ENCODE data around the gene NCKAP5L. TPM values are rescaled to one million over a fixed set of nuclear protein-coding genes. Genes with fewer than 3 reads are reported as not detected.

Gene NCKAP5L
- total RNA-seq, 1 donor, result 40.5 TPM

DNA sequence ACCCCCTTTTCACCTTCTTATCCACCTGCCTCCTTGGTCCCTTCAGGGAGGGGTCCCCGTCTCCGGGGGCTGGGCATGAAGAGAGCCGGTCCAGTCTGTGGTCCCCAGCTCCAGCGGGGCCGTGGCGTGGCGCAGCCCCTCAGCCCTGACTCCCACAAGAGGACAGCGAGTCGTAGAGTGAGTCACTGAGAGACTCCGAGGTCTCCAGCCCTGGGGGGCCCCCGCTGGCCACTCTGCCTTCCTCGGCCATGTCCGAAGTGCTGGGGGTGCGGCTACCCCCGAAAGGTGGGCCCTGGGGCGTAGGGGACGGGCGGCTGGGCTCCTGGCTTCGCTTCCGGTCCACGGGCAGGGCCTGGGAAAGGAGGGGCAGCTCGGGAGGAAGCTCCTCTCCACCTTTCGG lies 36.5 kb downstream of the NCKAP5L start:
- Histone ChIP-seq H3K79me2 (ENCODE audit: insufficient read depth, low read length) (no peaks in the 10 kb centered on the region), H4K20me1 (ENCODE audit: insufficient read depth, low read length) (no peaks in the 10 kb centered on the region), H3K27ac (ENCODE audit: low read depth, low read length) (no peak overlapping the region), H3K4me1 (ENCODE audit: insufficient read depth, low read length) (no peaks in the 10 kb centered on the region), H3K4me2 (ENCODE audit: insufficient read depth, low read length) (no peak overlapping the region), H3K4me3 (ENCODE audit: insufficient read depth, low read length) (no peak overlapping the region), H3K27me3 (ENCODE audit: insufficient read depth, low read length) (no peaks in the 10 kb centered on the region), H2AFZ (ENCODE audit: low read length) (no peak overlapping the region), H3K9me3 (ENCODE audit: low read depth, low read length) (no peaks in the 10 kb centered on the region), H3K36me3 (ENCODE audit: insufficient read depth, low read length) (peaks cover 26% of the 10 kb centered on the region)
- TF ChIP-seq, protein P1, sequence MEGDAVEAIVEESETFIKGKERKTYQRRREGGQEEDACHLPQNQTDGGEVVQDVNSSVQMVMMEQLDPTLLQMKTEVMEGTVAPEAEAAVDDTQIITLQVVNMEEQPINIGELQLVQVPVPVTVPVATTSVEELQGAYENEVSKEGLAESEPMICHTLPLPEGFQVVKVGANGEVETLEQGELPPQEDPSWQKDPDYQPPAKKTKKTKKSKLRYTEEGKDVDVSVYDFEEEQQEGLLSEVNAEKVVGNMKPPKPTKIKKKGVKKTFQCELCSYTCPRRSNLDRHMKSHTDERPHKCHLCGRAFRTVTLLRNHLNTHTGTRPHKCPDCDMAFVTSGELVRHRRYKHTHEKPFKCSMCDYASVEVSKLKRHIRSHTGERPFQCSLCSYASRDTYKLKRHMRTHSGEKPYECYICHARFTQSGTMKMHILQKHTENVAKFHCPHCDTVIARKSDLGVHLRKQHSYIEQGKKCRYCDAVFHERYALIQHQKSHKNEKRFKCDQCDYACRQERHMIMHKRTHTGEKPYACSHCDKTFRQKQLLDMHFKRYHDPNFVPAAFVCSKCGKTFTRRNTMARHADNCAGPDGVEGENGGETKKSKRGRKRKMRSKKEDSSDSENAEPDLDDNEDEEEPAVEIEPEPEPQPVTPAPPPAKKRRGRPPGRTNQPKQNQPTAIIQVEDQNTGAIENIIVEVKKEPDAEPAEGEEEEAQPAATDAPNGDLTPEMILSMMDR (IDR thresholded peaks at IDR 0.05; ENCODE audit: extremely low read depth, low read depth, low read length), result no peak
- DNase-seq (ENCODE audit: insufficient read length, low spot score, missing footprints), result peak; percentile 38

DNA sequence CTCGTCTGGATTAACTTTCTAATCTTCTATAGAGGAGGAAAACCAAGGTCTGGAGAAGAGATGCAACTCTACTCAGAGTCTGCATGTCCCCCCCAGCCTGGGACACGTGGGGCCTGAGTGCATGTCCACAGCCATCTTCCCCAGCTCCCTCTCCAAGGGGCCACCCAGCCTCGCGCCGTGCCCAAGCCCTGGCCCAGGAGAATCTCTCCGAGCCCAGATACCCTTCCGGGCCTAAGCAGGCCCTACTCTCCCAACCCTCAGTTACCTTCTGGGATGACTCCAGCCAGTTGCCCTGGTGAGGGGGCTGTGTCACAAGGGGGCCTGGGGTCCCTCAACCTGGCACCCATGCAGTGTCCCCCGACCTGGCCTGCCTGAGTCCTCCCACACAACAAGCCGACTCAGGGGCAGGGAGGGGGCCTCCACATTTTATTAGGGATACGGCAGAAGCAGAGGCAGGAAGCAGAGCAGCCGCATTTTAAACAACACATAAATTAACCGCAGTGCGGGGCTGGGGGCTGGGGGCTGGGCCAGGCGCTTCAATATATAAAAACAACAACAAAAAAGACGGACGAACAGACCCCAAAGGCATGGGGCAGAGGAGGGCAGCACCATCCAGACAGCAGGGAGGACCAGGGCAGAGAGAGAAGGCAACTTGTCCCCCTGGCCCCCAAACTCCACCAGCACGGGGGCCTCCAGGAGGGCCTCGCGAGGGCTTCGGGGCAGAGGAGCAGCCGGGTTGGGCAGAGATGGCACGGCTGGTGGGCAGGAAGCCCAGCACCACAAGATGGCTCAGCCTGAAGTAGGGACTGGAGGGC lies 37.3 kb downstream of the NCKAP5L start:
- Histone ChIP-seq H3K27ac (ENCODE audit: low read depth, low read length) (no peak overlapping the region), H3K27me3 (ENCODE audit: insufficient read depth, low read length) (no peaks in the 10 kb centered on the region), H3K4me1 (ENCODE audit: insufficient read depth, low read length) (no peaks in the 10 kb centered on the region), H3K4me2 (ENCODE audit: insufficient read depth, low read length) (no peak overlapping the region), H3K9me3 (ENCODE audit: low read depth, low read length) (no peaks in the 10 kb centered on the region), H3K4me3 (ENCODE audit: insufficient read depth, low read length) (no peak overlapping the region), H3K36me3 (ENCODE audit: insufficient read depth, low read length) (peaks cover 23% of the 10 kb centered on the region), H3K79me2 (ENCODE audit: insufficient read depth, low read length) (no peaks in the 10 kb centered on the region), H4K20me1 (ENCODE audit: insufficient read depth, low read length) (no peaks in the 10 kb centered on the region), H2AFZ (ENCODE audit: low read length) (no peak overlapping the region)
- DNase-seq (ENCODE audit: insufficient read length, low spot score, missing footprints), result peak; percentile 49
- TF ChIP-seq, protein P1 (IDR thresholded peaks at IDR 0.05; ENCODE audit: extremely low read depth, low read depth, low read length), result no peak

DNA sequence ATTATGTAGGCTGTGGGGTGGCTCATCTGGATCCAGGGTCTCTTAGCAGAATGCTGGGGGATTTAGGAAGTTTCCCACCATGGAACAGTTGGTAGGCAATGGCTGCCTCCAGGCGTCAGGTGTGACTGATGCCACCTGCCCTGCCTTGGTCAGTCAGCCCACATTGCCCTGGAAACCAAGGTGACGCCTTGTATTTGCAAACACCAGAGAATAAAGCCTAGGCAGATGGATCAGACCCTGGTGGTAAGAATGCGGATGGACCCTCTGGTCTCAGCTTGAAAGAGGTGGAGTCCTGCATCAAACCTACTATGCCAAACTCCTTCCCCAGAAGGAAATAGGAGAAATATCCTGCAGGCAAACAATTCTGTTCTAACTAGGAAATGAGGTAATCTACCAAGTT lies 38.2 kb downstream of the NCKAP5L start:
- Histone ChIP-seq H3K27me3 (ENCODE audit: insufficient read depth, low read length) (no peaks in the 10 kb centered on the region), H3K27ac (ENCODE audit: low read depth, low read length) (no peak overlapping the region), H3K4me1 (ENCODE audit: insufficient read depth, low read length) (no peaks in the 10 kb centered on the region), H3K4me2 (ENCODE audit: insufficient read depth, low read length) (no peak overlapping the region), H3K4me3 (ENCODE audit: insufficient read depth, low read length) (no peak overlapping the region), H3K9me3 (ENCODE audit: low read depth, low read length) (no peaks in the 10 kb centered on the region), H4K20me1 (ENCODE audit: insufficient read depth, low read length) (no peaks in the 10 kb centered on the region), H3K79me2 (ENCODE audit: insufficient read depth, low read length) (no peaks in the 10 kb centered on the region), H2AFZ (ENCODE audit: low read length) (no peak overlapping the region), H3K36me3 (ENCODE audit: insufficient read depth, low read length) (peaks cover 23% of the 10 kb centered on the region)
- TF ChIP-seq, protein P1 (IDR thresholded peaks at IDR 0.05; ENCODE audit: extremely low read depth, low read depth, low read length), result no peak
- peak; percentile 57 for DNase-seq (ENCODE audit: insufficient read length, low spot score, missing footprints)

DNA sequence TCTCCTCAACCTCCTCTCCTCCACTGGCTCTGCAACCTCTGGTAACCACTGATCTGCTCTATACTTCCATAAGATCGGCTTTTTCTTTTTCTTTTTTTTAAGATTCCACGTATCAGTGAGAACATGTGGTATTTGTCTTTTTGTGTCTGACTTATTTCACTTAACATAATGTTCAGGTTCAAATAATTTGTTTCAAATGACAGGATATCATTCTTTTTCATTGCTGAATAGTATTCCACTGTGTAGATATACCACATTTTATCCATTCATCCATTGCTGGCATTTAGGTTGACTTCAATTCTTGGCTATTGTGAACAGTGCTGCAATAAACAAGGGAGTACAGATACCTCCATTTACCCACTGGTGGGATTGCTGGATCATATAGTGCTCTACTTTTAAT lies 40.5 kb downstream of the NCKAP5L start:
- no peak overlapping the region for H2AFZ ChIP-seq (ENCODE audit: low read length)
- H3K4me2 ChIP-seq (ENCODE audit: insufficient read depth, low read length), result no peak overlapping the region
- no peaks in the 10 kb centered on the region for H3K79me2 ChIP-seq (ENCODE audit: insufficient read depth, low read length)
- TF ChIP-seq, protein P1 (IDR thresholded peaks at IDR 0.05; ENCODE audit: extremely low read depth, low read depth, low read length), result no peak
- no peak overlapping the region for H3K4me3 ChIP-seq (ENCODE audit: insufficient read depth, low read length)
- no peak overlapping the region for H3K27ac ChIP-seq (ENCODE audit: low read depth, low read length)
- peaks cover 23% of the 10 kb centered on the region for H3K36me3 ChIP-seq (ENCODE audit: insufficient read depth, low read length)
- DNase-seq (ENCODE audit: insufficient read length, low spot score, missing footprints), result no peak
- no peaks in the 10 kb centered on the region for H4K20me1 ChIP-seq (ENCODE audit: insufficient read depth, low read length)
- peaks cover 13% of the 10 kb centered on the region for H3K4me1 ChIP-seq (ENCODE audit: insufficient read depth, low read length)
- no peaks in the 10 kb centered on the region for H3K27me3 ChIP-seq (ENCODE audit: insufficient read depth, low read length)
- no peaks in the 10 kb centered on the region for H3K9me3 ChIP-seq (ENCODE audit: low read depth, low read length)

Measured in osteoblast (primary cell).